ACC112 (cell line): ENCODE measurements around the gene NRM.

ENCODE experiments used
- H2AFZ ChIP-seq: fragments of 200-600 bp; sonication (generic); one replicate; pipeline ENCODE4 v1.6.0; 2017; ENCODE audit warnings: antibody characterized with exemption, low read length; ENCODE audit not compliant: unreplicated experiment
- H3K27ac ChIP-seq: fragments of 200-600 bp; sonication (generic); 2 replicates; pipeline ENCODE4 v1.5.1; 2014; ENCODE audit warnings: low read depth, mild to moderate bottlenecking, antibody characterized with exemption, low read length, moderate library complexity
- H3K27me3 ChIP-seq: fragments of 200-600 bp; sonication (generic); 2 replicates; pipeline ENCODE4 v1.6.1; 2014; ENCODE audit warnings: mild to moderate bottlenecking, antibody characterized with exemption, low read length, moderate library complexity, mixed read lengths; ENCODE audit not compliant: insufficient read depth
- H3K36me3 ChIP-seq: fragments of 200-600 bp; sonication (generic); 2 replicates; pipeline ENCODE4 v1.6.1; 2016; ENCODE audit warnings: mild to moderate bottlenecking, antibody characterized with exemption, low read length, moderate library complexity, mixed read lengths; ENCODE audit not compliant: insufficient read depth
- H3K4me1 ChIP-seq: fragments of 200-600 bp; sonication (generic); one replicate; pipeline ENCODE4 v1.6.1; 2016; ENCODE audit warnings: low read length, mixed read lengths; ENCODE audit not compliant: insufficient read depth, unreplicated experiment, control insufficient read depth
- H3K4me3 ChIP-seq: fragments of 200-600 bp; sonication (generic); 2 replicates; pipeline ENCODE4 v1.5.1; 2014; ENCODE audit warnings: mild to moderate bottlenecking, low read depth, low read length
- H3K79me2 ChIP-seq: fragments of 200-600 bp; sonication (generic); one replicate; pipeline ENCODE4 v1.6.0; 2016; ENCODE audit warnings: low read length; ENCODE audit not compliant: control insufficient read depth, unreplicated experiment, insufficient read depth

The NRM gene

GRCh38 chr6:30641048-30641447, 49.7 kb downstream of the NRM start:
- no peaks in the 10 kb centered on the region for H3K36me3 ChIP-seq
- H3K4me3 ChIP-seq: no peak overlapping the region
- no peaks in the 10 kb centered on the region for H3K79me2 ChIP-seq
- H3K27me3 ChIP-seq: no peaks in the 10 kb centered on the region
- H3K27ac ChIP-seq: no peak overlapping the region
- no peak overlapping the region for H2AFZ ChIP-seq
- H3K4me1 ChIP-seq: peaks cover 1% of the 10 kb centered on the region

- H3K4me3 ChIP-seq: no peak overlapping the region
- H3K27ac ChIP-seq: no peak overlapping the region
- H3K4me1 ChIP-seq: no peaks in the 10 kb centered on the region
- H3K27me3 ChIP-seq: no peaks in the 10 kb centered on the region
- H2AFZ ChIP-seq: no peak overlapping the region
- H3K36me3 ChIP-seq: no peaks in the 10 kb centered on the region
- H3K79me2 ChIP-seq: no peaks in the 10 kb centered on the region
These were observed 50.3 kb downstream of the NRM start for GRCh38 chr6:30640481-30640880.
